WTC11 (cell line): Measurements from ENCODE around the gene TMEM250. TPM values are rescaled to one million over a fixed set of nuclear protein-coding genes. Genes with fewer than 3 reads are reported as not detected.

Experiments used
- ATAC-seq: fragments of 200-7000 bp; cut with Tn5 transposase; 2 replicates; pipeline ENCODE4 v1.10.0; 2021; ENCODE audit warnings: mild to moderate bottlenecking, moderate library complexity
- Bru-seq: library from RNA; stranded (reverse); fragments of 400-500 nt; gene quantifications from one replicate; lab custom pipeline; 2021; lab: Mats Ljungman, UMichigan
- CTCF ChIA-PET: fragments of 300-600 bp; sonication (Branson Sonifier 250); formaldehyde crosslinking; loops from one replicate; lab custom pipeline; 2021; ENCODE audit warnings: antibody characterized with exemption; lab: Charles Lee
- POLR2A ChIA-PET: fragments of 350-600 bp; sonication (Branson Sonifier 250); formaldehyde crosslinking; loops from one replicate; lab custom pipeline; 2021; ENCODE audit warnings: antibody characterized with exemption; lab: Charles Lee
- DNase-seq: peaks from one replicate; pipeline ENCODE4 v3.0.0; 2021; ENCODE audit warnings: low spot score
- H3K27ac Mint-ChIP-seq: 2 replicates; pipeline ENCODE4 v1.8.0; 2021; ENCODE audit warnings: mixed read lengths
- H3K27me3 Mint-ChIP-seq: 2 replicates; pipeline ENCODE4 v1.8.0; 2021; ENCODE audit warnings: low read depth, mild to moderate bottlenecking, moderate library complexity, mixed read lengths
- H3K36me3 Mint-ChIP-seq: 2 replicates; pipeline ENCODE4 v1.8.0; 2021; ENCODE audit warnings: mixed read lengths
- H3K4me1 Mint-ChIP-seq: 2 replicates; pipeline ENCODE4 v1.8.0; 2022; ENCODE audit warnings: mixed read lengths
- H3K4me3 Mint-ChIP-seq: 2 replicates; pipeline ENCODE4 v1.8.0; 2021; ENCODE audit warnings: mild to moderate bottlenecking, moderate library complexity, mixed read lengths
- H3K9me3 Mint-ChIP-seq: 2 replicates; pipeline ENCODE4 v1.8.0; 2021; ENCODE audit warnings: mixed read lengths
- FOXP1 ChIP-seq: sonication (generic); formaldehyde crosslinking; IDR thresholded peaks from 2 replicates; pipeline ENCODE4 v1.8.0; 2022; ENCODE audit warnings: missing genetic modification reagents, mild to moderate bottlenecking, moderate library complexity, borderline replicate concordance
- GABPB1 ChIP-seq: sonication (generic); formaldehyde crosslinking; IDR thresholded peaks from 2 replicates; pipeline ENCODE4 v1.8.1; 2023; ENCODE audit warnings: mild to moderate bottlenecking, missing genetic modification reagents
- HMGA2 ChIP-seq: fragments of 250-450 bp; sonication (Bioruptor Pico); IDR thresholded peaks from 2 replicates; pipeline ENCODE4 v1.4.0; 2021; ENCODE audit warnings: mild to moderate bottlenecking, moderate library complexity
- IRF2 ChIP-seq: sonication (generic); formaldehyde crosslinking; IDR thresholded peaks from 2 replicates; pipeline ENCODE4 v1.8.0; 2022; ENCODE audit warnings: low read depth, missing genetic modification reagents, borderline replicate concordance
- NFATC4 ChIP-seq: fragments of 250-450 bp; sonication (Bioruptor Pico); IDR thresholded peaks from 2 replicates; pipeline ENCODE4 v1.9.0; 2021; ENCODE audit warnings: mild to moderate bottlenecking
- OVOL2 ChIP-seq: fragments of 250-450 bp; sonication (Bioruptor Pico); IDR thresholded peaks from 2 replicates; pipeline ENCODE4 v1.9.0; 2021; ENCODE audit warnings: mild to moderate bottlenecking, borderline replicate concordance
- SMAD4 ChIP-seq: sonication (generic); formaldehyde crosslinking; IDR thresholded peaks from 2 replicates; pipeline ENCODE4 v1.8.0; 2022; ENCODE audit warnings: mild to moderate bottlenecking, missing genetic modification reagents
- SP1 ChIP-seq: sonication (generic); formaldehyde crosslinking; conservative IDR thresholded peaks from 2 replicates; pipeline ENCODE4 v1.8.1; 2022; ENCODE audit warnings: missing genetic modification reagents
- TP53 ChIP-seq: sonication (generic); formaldehyde crosslinking; IDR thresholded peaks from 2 replicates; pipeline ENCODE4 v1.8.1; 2023; ENCODE audit warnings: mild to moderate bottlenecking, missing genetic modification reagents
- long read RNA-seq, 3 experiments: library from RNA in 1 of 3; library from capped mRNA in 1 of 3; library from polyadenylated mRNA in 1 of 3; unstranded in 2 of 3; stranded (forward) in 1 of 3; transcript quantifications; one replicate each; pipeline ENCODE4 v2.0.0, GENCODE V29; 2021
- total RNA-seq: library from RNA; stranded (reverse); gene quantifications from 3 replicates; pipeline ENCODE4 v1.2.3, GENCODE V29; 2021
- TF ChIP-seq, protein P1 (sequence below): fragments of 250-450 bp; sonication (Bioruptor Pico); conservative IDR thresholded peaks from 2 replicates; pipeline ENCODE4 v1.9.0; 2021; ENCODE audit warnings: mild to moderate bottlenecking
- TF ChIP-seq, protein P2 (sequence below): sonication (generic); formaldehyde crosslinking; IDR thresholded peaks from 2 replicates; pipeline ENCODE4 v1.8.0; 2023; ENCODE audit warnings: missing genetic modification reagents, mild to moderate bottlenecking, borderline replicate concordance
- TF ChIP-seq, protein P3 (sequence below): sonication (generic); formaldehyde crosslinking; IDR thresholded peaks from 2 replicates; pipeline ENCODE4 v1.8.1; 2023; ENCODE audit warnings: mild to moderate bottlenecking, moderate library complexity, missing genetic modification reagents
- TF ChIP-seq, protein P4 (sequence below): fragments of 250-450 bp; sonication (Bioruptor Pico); IDR thresholded peaks from 2 replicates; pipeline ENCODE4 v1.9.0; 2021; ENCODE audit warnings: moderate library complexity, mild to moderate bottlenecking, inconsistent platforms, borderline replicate concordance
- TF ChIP-seq, protein P5 (sequence below): fragments of 250-450 bp; sonication (Bioruptor Pico); IDR thresholded peaks from 2 replicates; pipeline ENCODE4 v1.9.0; 2021; ENCODE audit warnings: mild to moderate bottlenecking
- TF ChIP-seq, protein P6 (sequence below): sonication (generic); formaldehyde crosslinking; IDR thresholded peaks from 2 replicates; pipeline ENCODE4 v1.8.1; 2023; ENCODE audit warnings: mild to moderate bottlenecking, missing genetic modification reagents, moderate library complexity
- TF ChIP-seq, protein P7 (sequence below): sonication (generic); formaldehyde crosslinking; IDR thresholded peaks from 2 replicates; pipeline ENCODE4 v1.8.1; 2023; ENCODE audit warnings: mild to moderate bottlenecking, missing genetic modification reagents, borderline replicate concordance
- TF ChIP-seq, protein P8 (sequence below): sonication (generic); formaldehyde crosslinking; IDR thresholded peaks from 2 replicates; pipeline ENCODE4 v1.8.1; 2022; ENCODE audit warnings: mild to moderate bottlenecking, missing genetic modification reagents, moderate library complexity, borderline replicate concordance

The TMEM250 gene, protein sequence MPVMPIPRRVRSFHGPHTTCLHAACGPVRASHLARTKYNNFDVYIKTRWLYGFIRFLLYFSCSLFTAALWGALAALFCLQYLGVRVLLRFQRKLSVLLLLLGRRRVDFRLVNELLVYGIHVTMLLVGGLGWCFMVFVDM
- total RNA-seq, result 39.4 to 41.0 TPM (median 39.5 TPM) in 3 replicates
- Bru-seq, nascent RNA, result percentile 68 among the genes with signal in this experiment
- long read RNA-seq, experiment 1, transcript TMEM250-201 (2 exons, 2,823 nt), result major isoform, 192 of 230 reads
- long read RNA-seq, experiment 1, transcript TMEM250-204 (3 exons, 1,981 nt), result minor isoform, 6 of 230 reads
- long read RNA-seq, experiment 1, partial matches to known transcripts, result 2 of 230 reads
- long read RNA-seq, experiment 1, other reads (novel, unspliced or antisense), result 28 of 230 reads
- long read RNA-seq, experiment 2, transcript TMEM250-201 (2 exons, 2,823 nt), result major isoform, 30 of 52 reads
- long read RNA-seq, experiment 2, partial matches to known transcripts, result 0 of 52 reads
- long read RNA-seq, experiment 2, other reads (novel, unspliced or antisense), result 19 of 52 reads
- long read RNA-seq, experiment 3, partial matches to known transcripts, result 0 of 1 reads
- long read RNA-seq, experiment 3, other reads (novel, unspliced or antisense), result 1 of 1 reads

DNA sequence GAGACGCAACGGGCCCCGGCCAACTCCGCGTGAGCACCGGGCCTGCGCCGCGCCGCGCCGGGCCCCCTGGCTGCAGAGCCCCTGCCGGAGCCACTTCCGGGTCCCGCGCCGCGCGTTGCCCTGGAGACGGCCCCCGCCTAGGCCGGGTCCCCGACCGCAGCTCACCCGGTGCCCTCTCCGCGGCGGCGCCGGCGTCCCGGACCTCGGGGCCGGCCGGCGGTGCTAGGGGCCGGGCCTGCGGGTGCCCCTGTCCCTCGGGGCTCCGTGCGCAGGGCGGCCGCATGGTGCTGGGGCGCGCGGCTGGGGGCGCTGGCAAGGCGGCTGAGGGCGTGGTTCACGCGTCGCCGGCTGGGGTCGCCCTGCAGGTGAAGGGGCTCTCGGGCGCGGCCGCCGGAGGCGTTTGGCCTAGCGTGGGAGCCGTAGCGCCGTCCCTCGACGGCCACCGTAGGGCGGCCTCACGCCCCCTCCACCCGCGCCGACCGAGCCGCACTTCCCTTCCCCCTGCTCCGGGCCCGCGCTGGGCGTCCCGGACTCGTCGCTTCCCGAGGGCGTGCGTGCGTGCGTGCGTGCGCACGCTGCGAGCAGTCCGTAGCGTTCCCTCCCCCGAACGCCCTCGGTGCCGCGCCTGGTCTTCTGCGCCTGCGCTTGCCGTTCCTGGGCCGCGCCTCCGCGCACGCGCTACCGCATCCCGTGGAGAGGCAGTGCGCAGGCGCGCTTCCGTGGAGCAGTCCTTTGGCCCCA is at the start of gene TMEM250:
Gene TMEM250 (minus strand): TSS at position 556 of the 741 bp plus-strand sequence. CDS start 1,975 bp downstream, outside the sequence.
- Mint-ChIP-seq H3K27me3 (no peaks in the 10 kb centered on the region), H3K4me1 (no peaks in the 10 kb centered on the region; the same call in 1 of the 2 replicates), H3K9me3 (no peaks in the 10 kb centered on the region), H3K4me3 (peak within 1 kb of the TSS; percentile 66), H3K36me3 (no peaks in the 10 kb centered on the region), H3K27ac (no peak within 1 kb of the TSS)
- ATAC-seq (peak; percentile 76), DNase-seq (peak; percentile 92)
- ChIA-PET CTCF (interaction anchor here (0.9 to 1.4 kb wide), 13 partner anchors 9 to 158 kb away, joined by 3 to 5 read pairs (median 3); partner anchors contain the start of gene UBAC1), POLR2A (no interaction called here)
- peak; percentile 68 for TF ChIP-seq FOXP1
- TF ChIP-seq IRF2 (CRISPR knock-in tag), result no peak
- no peak for TF ChIP-seq SMAD4 (CRISPR knock-in tag)
- TF ChIP-seq OVOL2 (CRISPR knock-in tag), result no peak
- TF ChIP-seq, protein P1, sequence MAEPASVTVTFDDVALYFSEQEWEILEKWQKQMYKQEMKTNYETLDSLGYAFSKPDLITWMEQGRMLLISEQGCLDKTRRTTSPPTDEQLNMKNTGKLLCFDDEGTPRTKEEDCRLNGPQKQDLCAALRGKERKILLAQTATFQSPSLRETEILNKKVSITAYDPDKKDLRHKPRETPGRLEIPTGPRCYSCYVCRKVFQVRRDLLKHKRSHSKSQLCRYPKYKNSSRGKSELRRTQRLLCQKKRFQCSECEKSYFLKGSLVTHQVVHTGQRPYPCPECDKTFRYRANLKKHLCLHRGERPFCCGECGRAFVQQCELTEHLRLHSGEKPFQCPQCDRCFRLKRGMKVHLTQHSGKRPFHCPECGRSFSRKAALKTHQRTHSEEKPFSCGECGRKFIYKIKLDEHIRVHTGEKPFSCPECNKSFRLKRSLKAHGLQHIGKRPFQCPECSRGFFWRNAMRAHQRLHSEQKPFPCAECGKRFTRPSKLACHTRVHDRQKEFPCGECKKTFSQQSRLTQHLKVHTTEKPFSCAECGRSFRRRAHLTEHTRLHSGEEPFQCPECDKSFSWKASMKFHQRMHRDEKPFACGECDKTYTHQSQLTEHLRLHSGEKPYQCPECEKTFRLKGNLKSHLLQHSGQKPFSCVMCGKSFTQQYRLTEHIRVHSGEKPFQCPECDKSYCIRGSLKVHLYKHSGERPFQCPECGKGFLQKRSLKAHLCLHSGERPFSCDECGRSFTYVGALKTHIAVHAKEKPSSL (CRISPR knock-in tag), result no peak
- no peak for TF ChIP-seq HMGA2 (CRISPR knock-in tag)
- TF ChIP-seq GABPB1 (CRISPR knock-in tag), result peak; percentile 54; the same call in 1 of the 2 replicates
- TF ChIP-seq SP1 (CRISPR knock-in tag), result peak; percentile 84
- TF ChIP-seq, protein P2, sequence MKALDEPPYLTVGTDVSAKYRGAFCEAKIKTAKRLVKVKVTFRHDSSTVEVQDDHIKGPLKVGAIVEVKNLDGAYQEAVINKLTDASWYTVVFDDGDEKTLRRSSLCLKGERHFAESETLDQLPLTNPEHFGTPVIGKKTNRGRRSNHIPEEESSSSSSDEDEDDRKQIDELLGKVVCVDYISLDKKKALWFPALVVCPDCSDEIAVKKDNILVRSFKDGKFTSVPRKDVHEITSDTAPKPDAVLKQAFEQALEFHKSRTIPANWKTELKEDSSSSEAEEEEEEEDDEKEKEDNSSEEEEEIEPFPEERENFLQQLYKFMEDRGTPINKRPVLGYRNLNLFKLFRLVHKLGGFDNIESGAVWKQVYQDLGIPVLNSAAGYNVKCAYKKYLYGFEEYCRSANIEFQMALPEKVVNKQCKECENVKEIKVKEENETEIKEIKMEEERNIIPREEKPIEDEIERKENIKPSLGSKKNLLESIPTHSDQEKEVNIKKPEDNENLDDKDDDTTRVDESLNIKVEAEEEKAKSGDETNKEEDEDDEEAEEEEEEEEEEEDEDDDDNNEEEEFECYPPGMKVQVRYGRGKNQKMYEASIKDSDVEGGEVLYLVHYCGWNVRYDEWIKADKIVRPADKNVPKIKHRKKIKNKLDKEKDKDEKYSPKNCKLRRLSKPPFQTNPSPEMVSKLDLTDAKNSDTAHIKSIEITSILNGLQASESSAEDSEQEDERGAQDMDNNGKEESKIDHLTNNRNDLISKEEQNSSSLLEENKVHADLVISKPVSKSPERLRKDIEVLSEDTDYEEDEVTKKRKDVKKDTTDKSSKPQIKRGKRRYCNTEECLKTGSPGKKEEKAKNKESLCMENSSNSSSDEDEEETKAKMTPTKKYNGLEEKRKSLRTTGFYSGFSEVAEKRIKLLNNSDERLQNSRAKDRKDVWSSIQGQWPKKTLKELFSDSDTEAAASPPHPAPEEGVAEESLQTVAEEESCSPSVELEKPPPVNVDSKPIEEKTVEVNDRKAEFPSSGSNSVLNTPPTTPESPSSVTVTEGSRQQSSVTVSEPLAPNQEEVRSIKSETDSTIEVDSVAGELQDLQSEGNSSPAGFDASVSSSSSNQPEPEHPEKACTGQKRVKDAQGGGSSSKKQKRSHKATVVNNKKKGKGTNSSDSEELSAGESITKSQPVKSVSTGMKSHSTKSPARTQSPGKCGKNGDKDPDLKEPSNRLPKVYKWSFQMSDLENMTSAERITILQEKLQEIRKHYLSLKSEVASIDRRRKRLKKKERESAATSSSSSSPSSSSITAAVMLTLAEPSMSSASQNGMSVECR (CRISPR knock-in tag), result 0 out of 2 replicates have a peak, but pooled peaks have one; percentile 62
- TF ChIP-seq TP53 (CRISPR knock-in tag), result no peak; the same call in none of the 2 replicates
- TF ChIP-seq, protein P3, sequence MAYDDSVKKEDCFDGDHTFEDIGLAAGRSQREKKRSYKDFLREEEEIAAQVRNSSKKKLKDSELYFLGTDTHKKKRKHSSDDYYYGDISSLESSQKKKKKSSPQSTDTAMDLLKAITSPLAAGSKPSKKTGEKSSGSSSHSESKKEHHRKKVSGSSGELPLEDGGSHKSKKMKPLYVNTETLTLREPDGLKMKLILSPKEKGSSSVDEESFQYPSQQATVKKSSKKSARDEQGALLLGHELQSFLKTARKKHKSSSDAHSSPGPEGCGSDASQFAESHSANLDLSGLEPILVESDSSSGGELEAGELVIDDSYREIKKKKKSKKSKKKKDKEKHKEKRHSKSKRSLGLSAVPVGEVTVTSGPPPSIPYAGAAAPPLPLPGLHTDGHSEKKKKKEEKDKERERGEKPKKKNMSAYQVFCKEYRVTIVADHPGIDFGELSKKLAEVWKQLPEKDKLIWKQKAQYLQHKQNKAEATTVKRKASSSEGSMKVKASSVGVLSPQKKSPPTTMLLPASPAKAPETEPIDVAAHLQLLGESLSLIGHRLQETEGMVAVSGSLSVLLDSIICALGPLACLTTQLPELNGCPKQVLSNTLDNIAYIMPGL (CRISPR knock-in tag), result peak; percentile 45; the same call in 1 of the 2 replicates
- TF ChIP-seq, protein P4, sequence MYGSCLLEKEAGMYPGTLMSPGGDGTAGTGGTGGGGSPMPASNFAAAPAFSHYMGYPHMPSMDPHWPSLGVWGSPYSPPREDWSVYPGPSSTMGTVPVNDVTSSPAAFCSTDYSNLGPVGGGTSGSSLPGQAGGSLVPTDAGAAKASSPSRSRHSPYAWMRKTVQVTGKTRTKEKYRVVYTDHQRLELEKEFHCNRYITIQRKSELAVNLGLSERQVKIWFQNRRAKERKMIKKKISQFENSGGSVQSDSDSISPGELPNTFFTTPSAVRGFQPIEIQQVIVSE, result no peak
- TF ChIP-seq, protein P5, sequence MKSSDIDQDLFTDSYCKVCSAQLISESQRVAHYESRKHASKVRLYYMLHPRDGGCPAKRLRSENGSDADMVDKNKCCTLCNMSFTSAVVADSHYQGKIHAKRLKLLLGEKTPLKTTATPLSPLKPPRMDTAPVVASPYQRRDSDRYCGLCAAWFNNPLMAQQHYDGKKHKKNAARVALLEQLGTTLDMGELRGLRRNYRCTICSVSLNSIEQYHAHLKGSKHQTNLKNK, result no peak
- TF ChIP-seq, protein P6, sequence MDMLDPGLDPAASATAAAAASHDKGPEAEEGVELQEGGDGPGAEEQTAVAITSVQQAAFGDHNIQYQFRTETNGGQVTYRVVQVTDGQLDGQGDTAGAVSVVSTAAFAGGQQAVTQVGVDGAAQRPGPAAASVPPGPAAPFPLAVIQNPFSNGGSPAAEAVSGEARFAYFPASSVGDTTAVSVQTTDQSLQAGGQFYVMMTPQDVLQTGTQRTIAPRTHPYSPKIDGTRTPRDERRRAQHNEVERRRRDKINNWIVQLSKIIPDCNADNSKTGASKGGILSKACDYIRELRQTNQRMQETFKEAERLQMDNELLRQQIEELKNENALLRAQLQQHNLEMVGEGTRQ (CRISPR knock-in tag), result peak; percentile 14; the same call in 1 of the 2 replicates
- TF ChIP-seq, protein P7, sequence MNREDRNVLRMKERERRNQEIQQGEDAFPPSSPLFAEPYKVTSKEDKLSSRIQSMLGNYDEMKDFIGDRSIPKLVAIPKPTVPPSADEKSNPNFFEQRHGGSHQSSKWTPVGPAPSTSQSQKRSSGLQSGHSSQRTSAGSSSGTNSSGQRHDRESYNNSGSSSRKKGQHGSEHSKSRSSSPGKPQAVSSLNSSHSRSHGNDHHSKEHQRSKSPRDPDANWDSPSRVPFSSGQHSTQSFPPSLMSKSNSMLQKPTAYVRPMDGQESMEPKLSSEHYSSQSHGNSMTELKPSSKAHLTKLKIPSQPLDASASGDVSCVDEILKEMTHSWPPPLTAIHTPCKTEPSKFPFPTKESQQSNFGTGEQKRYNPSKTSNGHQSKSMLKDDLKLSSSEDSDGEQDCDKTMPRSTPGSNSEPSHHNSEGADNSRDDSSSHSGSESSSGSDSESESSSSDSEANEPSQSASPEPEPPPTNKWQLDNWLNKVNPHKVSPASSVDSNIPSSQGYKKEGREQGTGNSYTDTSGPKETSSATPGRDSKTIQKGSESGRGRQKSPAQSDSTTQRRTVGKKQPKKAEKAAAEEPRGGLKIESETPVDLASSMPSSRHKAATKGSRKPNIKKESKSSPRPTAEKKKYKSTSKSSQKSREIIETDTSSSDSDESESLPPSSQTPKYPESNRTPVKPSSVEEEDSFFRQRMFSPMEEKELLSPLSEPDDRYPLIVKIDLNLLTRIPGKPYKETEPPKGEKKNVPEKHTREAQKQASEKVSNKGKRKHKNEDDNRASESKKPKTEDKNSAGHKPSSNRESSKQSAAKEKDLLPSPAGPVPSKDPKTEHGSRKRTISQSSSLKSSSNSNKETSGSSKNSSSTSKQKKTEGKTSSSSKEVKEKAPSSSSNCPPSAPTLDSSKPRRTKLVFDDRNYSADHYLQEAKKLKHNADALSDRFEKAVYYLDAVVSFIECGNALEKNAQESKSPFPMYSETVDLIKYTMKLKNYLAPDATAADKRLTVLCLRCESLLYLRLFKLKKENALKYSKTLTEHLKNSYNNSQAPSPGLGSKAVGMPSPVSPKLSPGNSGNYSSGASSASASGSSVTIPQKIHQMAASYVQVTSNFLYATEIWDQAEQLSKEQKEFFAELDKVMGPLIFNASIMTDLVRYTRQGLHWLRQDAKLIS (CRISPR knock-in tag), result no peak
- TF ChIP-seq NFATC4, result no peak
- TF ChIP-seq, protein P8, sequence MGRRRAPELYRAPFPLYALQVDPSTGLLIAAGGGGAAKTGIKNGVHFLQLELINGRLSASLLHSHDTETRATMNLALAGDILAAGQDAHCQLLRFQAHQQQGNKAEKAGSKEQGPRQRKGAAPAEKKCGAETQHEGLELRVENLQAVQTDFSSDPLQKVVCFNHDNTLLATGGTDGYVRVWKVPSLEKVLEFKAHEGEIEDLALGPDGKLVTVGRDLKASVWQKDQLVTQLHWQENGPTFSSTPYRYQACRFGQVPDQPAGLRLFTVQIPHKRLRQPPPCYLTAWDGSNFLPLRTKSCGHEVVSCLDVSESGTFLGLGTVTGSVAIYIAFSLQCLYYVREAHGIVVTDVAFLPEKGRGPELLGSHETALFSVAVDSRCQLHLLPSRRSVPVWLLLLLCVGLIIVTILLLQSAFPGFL (CRISPR knock-in tag), result no peak
